Measurements from ENCODE around the gene FGFR2.

DNA sequence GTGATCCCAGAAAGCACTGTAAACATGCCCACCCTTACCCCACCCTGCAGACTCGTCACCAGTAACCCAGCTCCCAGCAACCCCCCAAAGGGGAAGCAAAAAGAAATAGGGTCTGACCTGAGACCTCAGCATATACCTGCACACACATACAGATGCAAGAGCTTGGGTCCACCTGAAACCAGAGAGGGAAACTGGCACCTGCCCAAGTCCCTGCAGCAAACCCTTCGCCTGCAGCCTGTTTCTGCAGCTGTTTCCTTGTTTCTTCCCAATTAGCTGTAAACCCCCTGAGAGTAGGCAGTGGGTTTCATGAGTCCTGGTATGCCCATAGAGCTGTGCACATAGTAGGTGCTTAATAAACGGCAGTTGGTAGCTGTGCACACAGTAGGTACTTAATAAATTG lies 140.5 kb downstream of the FGFR2 start:
- TF ChIP-seq, protein P1, sequence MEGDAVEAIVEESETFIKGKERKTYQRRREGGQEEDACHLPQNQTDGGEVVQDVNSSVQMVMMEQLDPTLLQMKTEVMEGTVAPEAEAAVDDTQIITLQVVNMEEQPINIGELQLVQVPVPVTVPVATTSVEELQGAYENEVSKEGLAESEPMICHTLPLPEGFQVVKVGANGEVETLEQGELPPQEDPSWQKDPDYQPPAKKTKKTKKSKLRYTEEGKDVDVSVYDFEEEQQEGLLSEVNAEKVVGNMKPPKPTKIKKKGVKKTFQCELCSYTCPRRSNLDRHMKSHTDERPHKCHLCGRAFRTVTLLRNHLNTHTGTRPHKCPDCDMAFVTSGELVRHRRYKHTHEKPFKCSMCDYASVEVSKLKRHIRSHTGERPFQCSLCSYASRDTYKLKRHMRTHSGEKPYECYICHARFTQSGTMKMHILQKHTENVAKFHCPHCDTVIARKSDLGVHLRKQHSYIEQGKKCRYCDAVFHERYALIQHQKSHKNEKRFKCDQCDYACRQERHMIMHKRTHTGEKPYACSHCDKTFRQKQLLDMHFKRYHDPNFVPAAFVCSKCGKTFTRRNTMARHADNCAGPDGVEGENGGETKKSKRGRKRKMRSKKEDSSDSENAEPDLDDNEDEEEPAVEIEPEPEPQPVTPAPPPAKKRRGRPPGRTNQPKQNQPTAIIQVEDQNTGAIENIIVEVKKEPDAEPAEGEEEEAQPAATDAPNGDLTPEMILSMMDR (IDR thresholded peaks at IDR 0.05; ENCODE audit: poor library complexity, severe bottlenecking), result no peak
- TF ChIP-seq EZH2 (IDR thresholded peaks at IDR 0.05; ENCODE audit: borderline replicate concordance, insufficient read depth, low read length, poor library complexity, severe bottlenecking) (no peak), SMC3 (conservative IDR thresholded peaks at IDR 0.05; ENCODE audit: poor library complexity) (no peak), RAD21 (conservative IDR thresholded peaks at IDR 0.05) (no peak), EP300 (conservative IDR thresholded peaks at IDR 0.05; ENCODE audit: poor library complexity, severe bottlenecking) (no peak), POLR2AphosphoS5 (IDR thresholded peaks at IDR 0.05) (no peak), TAF1 (IDR thresholded peaks at IDR 0.05; ENCODE audit: low read depth) (no peak), MXI1 (conservative IDR thresholded peaks at IDR 0.05; ENCODE audit: poor library complexity, severe bottlenecking) (no peak)
- TF ChIP-seq, protein P2, sequence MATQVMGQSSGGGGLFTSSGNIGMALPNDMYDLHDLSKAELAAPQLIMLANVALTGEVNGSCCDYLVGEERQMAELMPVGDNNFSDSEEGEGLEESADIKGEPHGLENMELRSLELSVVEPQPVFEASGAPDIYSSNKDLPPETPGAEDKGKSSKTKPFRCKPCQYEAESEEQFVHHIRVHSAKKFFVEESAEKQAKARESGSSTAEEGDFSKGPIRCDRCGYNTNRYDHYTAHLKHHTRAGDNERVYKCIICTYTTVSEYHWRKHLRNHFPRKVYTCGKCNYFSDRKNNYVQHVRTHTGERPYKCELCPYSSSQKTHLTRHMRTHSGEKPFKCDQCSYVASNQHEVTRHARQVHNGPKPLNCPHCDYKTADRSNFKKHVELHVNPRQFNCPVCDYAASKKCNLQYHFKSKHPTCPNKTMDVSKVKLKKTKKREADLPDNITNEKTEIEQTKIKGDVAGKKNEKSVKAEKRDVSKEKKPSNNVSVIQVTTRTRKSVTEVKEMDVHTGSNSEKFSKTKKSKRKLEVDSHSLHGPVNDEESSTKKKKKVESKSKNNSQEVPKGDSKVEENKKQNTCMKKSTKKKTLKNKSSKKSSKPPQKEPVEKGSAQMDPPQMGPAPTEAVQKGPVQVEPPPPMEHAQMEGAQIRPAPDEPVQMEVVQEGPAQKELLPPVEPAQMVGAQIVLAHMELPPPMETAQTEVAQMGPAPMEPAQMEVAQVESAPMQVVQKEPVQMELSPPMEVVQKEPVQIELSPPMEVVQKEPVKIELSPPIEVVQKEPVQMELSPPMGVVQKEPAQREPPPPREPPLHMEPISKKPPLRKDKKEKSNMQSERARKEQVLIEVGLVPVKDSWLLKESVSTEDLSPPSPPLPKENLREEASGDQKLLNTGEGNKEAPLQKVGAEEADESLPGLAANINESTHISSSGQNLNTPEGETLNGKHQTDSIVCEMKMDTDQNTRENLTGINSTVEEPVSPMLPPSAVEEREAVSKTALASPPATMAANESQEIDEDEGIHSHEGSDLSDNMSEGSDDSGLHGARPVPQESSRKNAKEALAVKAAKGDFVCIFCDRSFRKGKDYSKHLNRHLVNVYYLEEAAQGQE (IDR thresholded peaks at IDR 0.05; ENCODE audit: borderline replicate concordance), result no peak
